ENCODE data around the gene ANKS6. TPM values are rescaled to one million over a fixed set of nuclear protein-coding genes. Genes with fewer than 3 reads are reported as not detected.

The ANKS6 gene
- total RNA-seq, 1 donor from 2014 or later = 30.9 TPM

DNA sequence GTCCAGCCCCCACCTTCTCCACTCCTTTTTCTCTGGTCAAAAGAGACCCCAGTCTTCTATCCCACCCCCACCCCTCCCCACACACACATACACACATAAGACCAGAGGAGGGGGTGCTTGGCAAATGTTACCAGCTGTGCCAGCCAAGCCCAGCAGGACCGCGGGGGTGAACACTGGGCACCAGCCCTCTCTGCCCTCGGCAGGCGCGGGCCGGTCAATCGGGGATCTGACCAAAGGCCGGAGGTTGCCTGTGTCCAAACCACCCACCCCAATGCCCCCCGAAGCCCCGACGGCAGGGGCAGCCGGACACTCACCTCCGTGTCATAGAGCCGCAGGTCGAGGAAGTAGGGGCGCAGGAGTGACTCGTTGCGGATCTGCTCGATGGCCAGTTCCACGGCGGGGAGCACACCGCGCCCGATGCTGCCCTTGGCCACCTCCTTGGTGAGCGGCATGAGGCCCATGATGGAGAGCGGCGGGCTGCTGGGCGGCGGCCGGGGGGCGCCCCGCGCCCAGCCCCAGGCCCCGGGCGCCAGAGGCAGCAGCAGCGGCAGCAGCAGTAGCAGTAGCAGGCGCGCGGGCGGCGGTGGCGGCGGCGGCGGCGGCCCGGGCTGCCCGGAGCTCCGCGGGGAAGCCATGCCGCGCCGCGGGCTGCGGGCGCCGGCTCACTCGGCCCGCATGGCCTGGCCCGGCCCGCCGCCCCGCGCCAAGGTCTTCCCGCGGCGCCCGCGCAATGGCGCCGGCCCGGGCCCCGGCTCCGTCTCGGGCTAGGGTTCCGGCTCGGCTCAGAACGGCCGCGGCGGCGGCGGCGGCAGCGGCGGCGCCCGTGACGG lies 88.0 kb downstream of the ANKS6 start:
- Mint-ChIP-seq H3K27ac (ENCODE audit: unreplicated experiment) (no peak overlapping the region), H3K27me3 (ENCODE audit: low read depth) (peaks cover 87% of the 10 kb centered on the region), H3K9me3 (no peaks in the 10 kb centered on the region), H3K4me3 (peak overlapping the region; percentile 65), H3K36me3 (ENCODE audit: low read depth) (no peaks in the 10 kb centered on the region), H3K4me1 (peaks cover 8% of the 10 kb centered on the region)
- no peak for DNase-seq (ENCODE audit: low read depth, low spot score)
- TF ChIP-seq CTCF (conservative IDR thresholded peaks at IDR 0.05) = no peak

GRCh38 chr9:98707166-98708102 lies 88.9 kb downstream of the ANKS6 start:
- H3K36me3 Mint-ChIP-seq (ENCODE audit: low read depth) = no peaks in the 10 kb centered on the region
- H3K4me1 Mint-ChIP-seq = peaks cover 8% of the 10 kb centered on the region
- TF ChIP-seq CTCF (conservative IDR thresholded peaks at IDR 0.05) = peak; percentile 80
- no peaks in the 10 kb centered on the region for H3K9me3 Mint-ChIP-seq
- H3K27ac Mint-ChIP-seq (ENCODE audit: unreplicated experiment) = no peak overlapping the region
- peak overlapping the region; percentile 47 for H3K4me3 Mint-ChIP-seq
- peak; percentile 74 for DNase-seq (ENCODE audit: low read depth, low spot score)
- H3K27me3 Mint-ChIP-seq (ENCODE audit: low read depth) = peaks cover 87% of the 10 kb centered on the region

- Mint-ChIP-seq H3K27me3 (ENCODE audit: low read depth) (peaks cover 87% of the 10 kb centered on the region), H3K4me1 (peaks cover 8% of the 10 kb centered on the region), H3K4me3 (peak overlapping the region; percentile 47), H3K36me3 (ENCODE audit: low read depth) (no peaks in the 10 kb centered on the region), H3K9me3 (no peaks in the 10 kb centered on the region), H3K27ac (ENCODE audit: unreplicated experiment) (no peak overlapping the region)
- DNase-seq (ENCODE audit: low read depth, low spot score) = no peak
- TF ChIP-seq CTCF (conservative IDR thresholded peaks at IDR 0.05) = no peak
Observed at GRCh38 chr9:98706651-98707165, 89.6 kb downstream of the ANKS6 start.

DNA sequence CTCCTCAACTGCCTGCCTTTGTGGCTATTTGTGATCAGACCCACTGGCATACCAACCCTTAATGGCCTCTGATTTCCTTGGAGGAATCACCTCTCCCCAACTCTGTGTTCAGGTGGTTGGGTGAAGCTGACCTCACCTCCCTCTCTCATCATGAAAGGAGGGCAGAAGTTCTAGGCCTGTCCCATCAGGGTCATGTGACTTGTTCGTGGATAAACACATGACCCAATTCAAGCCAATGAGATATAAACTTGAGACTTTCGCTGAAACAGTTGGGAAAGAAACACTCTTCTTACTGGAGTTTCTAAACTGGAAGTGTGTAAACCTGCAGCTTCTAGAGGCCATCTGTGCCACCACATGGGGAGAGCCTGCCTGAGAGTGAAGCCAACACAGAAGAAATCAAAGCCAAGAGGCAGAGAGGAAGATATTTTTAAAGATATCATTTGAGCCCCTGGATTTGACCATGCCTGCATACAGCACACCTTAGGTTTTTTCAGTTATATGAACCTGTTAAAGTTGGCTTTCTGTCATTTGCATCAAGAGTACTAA lies 93.4 kb downstream of the ANKS6 start:
- no peak overlapping the region for H3K4me3 Mint-ChIP-seq

More for the DNA sequence above, 93.4 kb downstream of the ANKS6 start:
- Mint-ChIP-seq H3K4me1 (peaks cover 8% of the 10 kb centered on the region), H3K27ac (ENCODE audit: unreplicated experiment) (no peak overlapping the region), H3K27me3 (ENCODE audit: low read depth) (peaks cover 92% of the 10 kb centered on the region), H3K36me3 (ENCODE audit: low read depth) (no peaks in the 10 kb centered on the region), H3K9me3 (peaks cover 3% of the 10 kb centered on the region)
- TF ChIP-seq CTCF (conservative IDR thresholded peaks at IDR 0.05) = no peak
- DNase-seq (ENCODE audit: low read depth, low spot score) = no peak

All from neural crest cell (in vitro differentiated cells).